Measurements from ENCODE around the gene COQ7.

DNA sequence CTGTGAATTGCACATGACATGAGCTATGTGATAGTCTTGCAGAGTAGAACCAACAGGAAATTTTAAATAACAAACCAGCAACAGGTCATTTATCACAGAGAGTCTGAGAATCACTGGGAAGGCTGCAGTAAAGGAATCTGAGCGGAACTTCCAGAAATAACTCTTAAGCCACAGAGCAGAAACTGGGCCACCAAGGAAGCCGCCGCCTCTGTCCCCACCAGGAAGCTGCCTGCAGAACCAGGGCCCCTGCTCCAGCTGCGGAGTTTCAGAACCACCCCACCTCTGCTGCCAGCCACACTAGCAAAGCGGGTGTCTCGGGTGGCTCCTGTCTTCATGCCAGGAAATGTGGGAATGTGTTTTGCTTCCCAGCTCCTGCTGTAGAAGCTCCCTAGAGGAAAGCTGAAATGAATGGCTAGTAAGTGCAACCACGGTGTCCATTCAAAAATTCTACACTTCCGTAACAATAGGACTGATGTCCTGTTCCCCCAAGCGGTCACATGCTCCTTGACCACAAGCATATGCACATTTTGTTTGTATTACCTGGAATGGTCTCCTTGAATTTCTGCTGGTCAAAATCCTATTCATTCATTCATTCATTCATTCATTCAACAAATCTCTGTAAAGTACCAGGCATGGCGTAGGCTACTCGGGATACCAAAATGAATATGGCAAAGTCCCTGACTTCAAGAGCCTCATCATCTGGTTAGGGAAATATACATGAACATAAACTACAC, 38.6 kb downstream of the COQ7 start:
- TF ChIP-seq, protein P1, sequence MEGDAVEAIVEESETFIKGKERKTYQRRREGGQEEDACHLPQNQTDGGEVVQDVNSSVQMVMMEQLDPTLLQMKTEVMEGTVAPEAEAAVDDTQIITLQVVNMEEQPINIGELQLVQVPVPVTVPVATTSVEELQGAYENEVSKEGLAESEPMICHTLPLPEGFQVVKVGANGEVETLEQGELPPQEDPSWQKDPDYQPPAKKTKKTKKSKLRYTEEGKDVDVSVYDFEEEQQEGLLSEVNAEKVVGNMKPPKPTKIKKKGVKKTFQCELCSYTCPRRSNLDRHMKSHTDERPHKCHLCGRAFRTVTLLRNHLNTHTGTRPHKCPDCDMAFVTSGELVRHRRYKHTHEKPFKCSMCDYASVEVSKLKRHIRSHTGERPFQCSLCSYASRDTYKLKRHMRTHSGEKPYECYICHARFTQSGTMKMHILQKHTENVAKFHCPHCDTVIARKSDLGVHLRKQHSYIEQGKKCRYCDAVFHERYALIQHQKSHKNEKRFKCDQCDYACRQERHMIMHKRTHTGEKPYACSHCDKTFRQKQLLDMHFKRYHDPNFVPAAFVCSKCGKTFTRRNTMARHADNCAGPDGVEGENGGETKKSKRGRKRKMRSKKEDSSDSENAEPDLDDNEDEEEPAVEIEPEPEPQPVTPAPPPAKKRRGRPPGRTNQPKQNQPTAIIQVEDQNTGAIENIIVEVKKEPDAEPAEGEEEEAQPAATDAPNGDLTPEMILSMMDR (IDR thresholded peaks at IDR 0.05; ENCODE audit: insufficient read depth, low read length) = no peak
- TF ChIP-seq, protein P2, sequence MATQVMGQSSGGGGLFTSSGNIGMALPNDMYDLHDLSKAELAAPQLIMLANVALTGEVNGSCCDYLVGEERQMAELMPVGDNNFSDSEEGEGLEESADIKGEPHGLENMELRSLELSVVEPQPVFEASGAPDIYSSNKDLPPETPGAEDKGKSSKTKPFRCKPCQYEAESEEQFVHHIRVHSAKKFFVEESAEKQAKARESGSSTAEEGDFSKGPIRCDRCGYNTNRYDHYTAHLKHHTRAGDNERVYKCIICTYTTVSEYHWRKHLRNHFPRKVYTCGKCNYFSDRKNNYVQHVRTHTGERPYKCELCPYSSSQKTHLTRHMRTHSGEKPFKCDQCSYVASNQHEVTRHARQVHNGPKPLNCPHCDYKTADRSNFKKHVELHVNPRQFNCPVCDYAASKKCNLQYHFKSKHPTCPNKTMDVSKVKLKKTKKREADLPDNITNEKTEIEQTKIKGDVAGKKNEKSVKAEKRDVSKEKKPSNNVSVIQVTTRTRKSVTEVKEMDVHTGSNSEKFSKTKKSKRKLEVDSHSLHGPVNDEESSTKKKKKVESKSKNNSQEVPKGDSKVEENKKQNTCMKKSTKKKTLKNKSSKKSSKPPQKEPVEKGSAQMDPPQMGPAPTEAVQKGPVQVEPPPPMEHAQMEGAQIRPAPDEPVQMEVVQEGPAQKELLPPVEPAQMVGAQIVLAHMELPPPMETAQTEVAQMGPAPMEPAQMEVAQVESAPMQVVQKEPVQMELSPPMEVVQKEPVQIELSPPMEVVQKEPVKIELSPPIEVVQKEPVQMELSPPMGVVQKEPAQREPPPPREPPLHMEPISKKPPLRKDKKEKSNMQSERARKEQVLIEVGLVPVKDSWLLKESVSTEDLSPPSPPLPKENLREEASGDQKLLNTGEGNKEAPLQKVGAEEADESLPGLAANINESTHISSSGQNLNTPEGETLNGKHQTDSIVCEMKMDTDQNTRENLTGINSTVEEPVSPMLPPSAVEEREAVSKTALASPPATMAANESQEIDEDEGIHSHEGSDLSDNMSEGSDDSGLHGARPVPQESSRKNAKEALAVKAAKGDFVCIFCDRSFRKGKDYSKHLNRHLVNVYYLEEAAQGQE (IDR thresholded peaks at IDR 0.05; ENCODE audit: insufficient replicate concordance, low read depth) = no peak
- no peak for TF ChIP-seq SPI1 (IDR thresholded peaks at IDR 0.05; ENCODE audit: borderline replicate concordance, low read depth)

All from HL-60 (cell line).